ENCODE data around the gene FSIP1.

Gene FSIP1

DNA sequence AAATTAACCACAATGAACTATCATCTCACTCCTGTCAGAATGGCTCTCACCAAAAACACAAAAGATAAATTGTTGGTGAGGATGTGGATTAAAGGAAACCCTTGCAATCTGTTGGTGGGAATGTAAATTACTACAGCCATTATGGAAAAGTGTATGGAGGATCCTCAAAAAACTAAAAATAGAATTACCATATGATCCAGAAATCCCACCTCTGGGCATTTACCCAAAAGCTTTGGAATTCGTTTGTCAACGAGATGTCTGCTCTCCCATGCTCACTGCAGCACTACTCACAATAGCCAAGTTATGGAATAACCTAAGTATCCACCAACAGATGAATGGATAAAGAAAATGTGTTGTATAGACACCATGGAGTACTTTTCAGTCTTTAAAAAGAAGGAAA, 21.6 kb downstream of the FSIP1 start:
- FAIRE-seq (no peak), DNase-seq (ENCODE audit: low spot score) (no peak)

DNA sequence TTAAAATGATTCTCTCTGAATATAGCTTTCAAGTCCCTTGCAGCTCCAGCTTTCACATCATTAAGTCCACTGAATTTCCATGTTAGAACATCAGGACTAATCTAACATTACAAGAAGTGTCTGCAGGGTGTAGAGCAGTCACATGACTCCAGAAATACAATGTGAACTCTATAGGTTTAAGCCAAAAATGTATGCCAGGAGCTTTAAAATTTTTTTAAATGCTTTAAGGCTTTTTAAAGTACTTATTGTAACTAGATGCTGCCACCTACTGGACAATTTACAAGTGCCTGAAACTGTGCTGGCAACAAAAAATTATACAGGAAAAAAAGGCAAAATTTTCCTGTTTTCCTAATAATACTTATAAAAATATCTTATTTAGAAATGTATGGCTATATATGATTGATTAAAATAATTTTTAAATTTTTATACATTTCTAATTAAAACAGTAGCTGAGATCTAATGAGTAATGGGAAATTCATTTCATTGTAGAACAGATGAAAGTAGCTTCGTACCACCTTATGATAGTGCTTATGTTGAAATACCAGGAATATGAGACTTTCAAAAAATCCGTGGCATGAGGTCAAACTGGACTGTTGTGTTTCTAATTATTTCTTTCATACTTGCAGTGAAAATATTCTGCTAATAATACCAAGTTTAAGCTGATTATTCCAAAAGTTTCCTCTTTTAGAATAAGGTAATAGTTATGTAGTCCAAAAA, 25.7 kb downstream of the FSIP1 start:
- peak; percentile 80 for FAIRE-seq

DNA sequence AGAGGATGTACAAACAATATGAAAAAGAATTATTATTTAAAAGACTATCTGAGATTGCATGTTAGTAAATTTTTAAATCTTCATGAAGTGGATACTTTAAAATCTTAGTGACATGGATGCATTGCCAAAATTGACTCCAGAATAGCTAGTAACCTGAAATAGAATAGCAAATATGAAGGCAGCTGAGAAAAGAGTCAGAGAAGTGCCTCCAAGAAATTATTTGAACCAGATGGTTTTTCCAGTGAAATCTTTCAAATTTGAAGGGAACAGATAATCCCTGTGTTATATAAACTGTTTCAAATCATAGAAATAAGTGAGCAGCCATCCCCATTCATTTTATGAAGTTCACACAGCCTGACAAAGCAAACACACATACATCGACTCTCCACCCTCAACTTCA, 29.6 kb downstream of the FSIP1 start:
- no peak for DNase-seq (ENCODE audit: low spot score)
- no peak for FAIRE-seq

More for the DNA sequence above, 25.7 kb downstream of the FSIP1 start:
- DNase-seq (ENCODE audit: low spot score): peak; percentile 42

DNA sequence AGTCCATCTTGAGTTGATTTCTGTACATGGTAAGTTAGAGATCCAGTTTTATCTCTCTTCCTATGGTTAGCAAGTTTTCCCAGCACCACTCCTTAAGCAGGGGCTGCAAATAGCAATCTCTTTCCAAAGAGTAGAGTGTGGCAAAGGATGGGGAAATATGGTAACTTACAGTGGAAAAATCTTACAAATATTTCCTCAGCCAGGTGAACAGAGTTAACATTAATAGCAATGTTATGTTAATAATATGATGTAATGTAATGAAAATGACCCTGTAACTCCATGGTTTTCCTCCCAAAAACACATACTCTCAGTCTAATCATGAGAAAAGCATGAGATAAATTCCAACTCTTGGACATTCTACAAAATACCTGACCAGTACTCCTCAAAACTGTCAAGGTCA, 30.4 kb downstream of the FSIP1 start:
- no peak for DNase-seq (ENCODE audit: low spot score)
- FAIRE-seq: no peak

DNA sequence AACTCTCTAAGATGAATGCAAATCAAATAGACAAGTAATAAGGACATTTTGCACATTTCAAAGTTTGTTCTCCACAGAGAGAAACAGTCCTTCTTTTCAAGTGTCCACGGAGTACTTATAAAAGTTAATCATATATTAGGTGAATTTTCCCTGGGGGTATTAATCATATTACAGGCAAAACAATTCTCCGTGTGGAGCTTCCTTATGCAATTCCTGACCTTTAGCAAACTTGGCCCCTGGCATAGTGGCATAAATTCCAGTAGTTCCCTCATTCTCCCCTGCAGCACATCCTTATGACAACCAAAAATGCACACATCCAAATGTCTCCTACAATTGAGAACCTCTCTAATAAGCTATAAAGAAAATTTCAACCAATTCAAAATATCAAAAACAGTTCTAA, 34.4 kb downstream of the FSIP1 start:
- DNase-seq (ENCODE audit: low spot score) (peak; percentile 7), FAIRE-seq (peak; percentile 47)

DNA sequence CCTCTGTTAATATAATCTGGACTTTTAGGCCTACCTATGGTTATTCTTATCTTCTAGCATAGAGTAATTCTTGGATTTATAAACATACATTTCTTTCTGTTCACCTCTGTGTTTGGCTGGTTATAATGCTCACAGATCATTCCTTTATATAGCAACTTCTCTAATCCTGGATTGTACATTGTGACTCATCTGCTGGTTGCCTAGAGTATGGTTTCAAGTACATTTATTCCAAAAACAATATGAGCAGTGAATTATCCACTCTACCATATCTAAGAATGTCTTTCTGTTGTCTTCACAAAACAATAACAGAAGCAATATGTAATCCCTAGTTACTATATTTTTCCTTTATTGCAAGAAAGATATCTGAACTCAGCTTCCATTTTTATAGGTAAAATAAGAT, 35.3 kb downstream of the FSIP1 start:
- DNase-seq (ENCODE audit: low spot score) (peak; percentile 60), FAIRE-seq (peak; percentile 63)

DNA sequence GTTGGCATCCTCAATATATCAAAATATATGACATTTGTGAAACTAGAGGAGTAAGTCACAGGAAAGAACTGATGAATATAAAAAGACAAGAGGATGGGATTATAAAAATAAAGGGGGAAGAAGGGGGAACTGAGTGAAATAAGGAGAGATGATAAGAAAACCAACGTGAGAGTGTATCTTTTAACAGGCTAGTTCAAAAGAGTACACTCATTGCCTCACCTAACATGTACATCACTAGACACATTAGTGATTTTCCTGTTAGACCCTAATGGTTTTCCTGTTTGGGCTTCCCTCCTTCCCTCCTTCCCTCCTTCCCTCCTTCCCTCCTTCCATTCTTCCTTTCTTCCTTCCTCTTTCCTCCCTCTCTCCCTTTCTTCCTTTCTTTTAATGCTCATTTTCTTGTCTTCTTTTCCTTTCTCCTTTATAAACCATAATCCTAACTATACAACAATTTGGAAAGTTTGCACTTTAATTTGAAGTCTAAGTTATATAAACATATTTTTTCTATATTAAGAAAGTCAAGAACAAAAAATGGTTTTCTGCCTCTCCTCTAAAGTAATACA, 35.8 kb downstream of the FSIP1 start:
- no peak for FAIRE-seq
- DNase-seq (ENCODE audit: low spot score): no peak

DNA sequence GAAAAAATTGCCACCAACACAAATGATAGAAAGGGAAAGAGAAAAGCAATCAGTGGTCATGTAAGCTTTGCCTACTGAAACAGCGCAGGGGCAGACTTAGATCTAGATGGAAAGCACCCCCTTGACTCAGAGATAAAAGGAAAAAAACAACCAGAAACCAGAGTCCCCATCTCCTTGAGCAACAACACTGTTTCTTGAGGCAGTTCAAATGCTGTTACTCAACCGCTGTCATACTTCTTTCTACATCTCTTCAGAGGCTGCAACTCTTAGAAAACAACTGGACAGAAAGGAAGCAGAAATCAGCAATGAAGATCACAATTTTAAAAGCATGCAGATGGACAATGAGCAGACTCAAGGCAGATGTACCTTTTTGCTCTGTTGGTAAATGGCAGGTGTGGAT, 36.5 kb downstream of the FSIP1 start:
- FAIRE-seq (no peak), DNase-seq (ENCODE audit: low spot score) (no peak)

DNA sequence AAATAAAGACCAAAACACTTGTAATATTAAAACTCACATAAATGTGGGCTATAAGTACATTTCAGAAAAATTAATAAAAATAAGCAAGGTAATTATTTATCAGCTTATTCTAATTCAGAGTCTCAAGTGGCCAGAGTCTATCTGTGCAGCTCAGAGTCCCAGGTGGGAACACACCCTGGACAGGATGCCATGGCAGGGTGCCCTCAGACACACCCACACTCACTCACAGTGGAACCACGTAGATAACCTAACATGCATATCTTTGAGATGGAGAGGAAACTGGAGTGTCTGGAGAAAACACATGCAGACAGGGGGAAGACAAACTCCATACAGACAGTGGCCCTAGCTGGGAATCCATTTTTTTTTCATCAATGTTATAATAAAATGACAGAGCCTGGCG, 37.2 kb downstream of the FSIP1 start:
- FAIRE-seq (no peak), DNase-seq (ENCODE audit: low spot score) (no peak)

DNA sequence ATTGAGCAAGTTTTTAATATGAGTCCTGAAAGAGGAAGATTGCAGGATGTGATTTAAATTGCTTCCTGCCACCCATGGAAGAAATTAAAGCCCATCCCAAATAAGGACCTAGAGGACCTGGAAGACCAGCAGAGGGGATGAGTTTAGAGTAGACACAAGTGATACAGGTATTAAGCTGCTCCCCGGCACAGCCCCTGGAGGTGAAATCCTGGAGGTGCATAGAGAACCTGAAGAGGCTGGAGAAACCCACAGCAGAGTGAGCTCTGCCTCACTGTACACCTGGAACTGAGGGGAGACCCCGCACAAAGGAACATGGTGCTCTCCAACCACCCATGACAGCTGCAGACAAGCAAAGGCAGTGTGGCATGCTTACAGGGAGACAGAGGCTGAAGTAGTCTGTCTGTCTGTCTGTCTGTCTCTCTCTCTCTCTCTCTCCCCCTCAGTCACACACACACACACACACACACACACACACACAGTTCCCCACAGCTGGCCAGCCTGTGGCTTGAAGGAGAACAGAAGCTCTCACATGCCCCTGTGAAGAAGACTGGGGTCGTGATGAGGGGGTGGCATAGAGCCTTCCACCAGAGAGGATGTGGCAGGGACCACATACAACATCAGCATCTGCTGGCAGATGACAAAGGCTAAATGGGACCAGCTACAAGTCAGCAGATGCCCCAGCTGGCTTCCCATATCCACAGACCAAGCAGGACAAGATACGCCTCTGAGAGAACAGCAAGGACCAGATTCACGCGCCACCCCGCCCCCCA, 38.1 kb downstream of the FSIP1 start:
- no peak for FAIRE-seq
- no peak for DNase-seq (ENCODE audit: low spot score)

DNA sequence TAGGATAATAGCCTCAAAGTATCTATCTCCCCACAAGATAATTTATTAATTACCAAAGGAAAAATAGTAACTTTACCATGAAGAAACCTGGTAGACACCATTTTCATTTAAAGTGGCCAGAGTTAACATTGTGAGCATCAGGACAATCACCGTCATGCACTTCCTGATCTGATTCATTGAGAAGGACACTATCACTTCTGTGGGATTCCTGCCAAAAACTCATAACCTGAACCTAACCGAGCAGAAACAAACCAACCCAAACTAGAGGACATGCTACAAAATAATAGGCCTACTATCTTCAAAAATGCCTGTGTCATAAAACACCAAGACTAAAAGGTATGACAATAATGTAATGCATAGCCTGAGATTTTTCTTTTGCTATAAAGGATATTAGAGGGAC, 39.0 kb downstream of the FSIP1 start:
- FAIRE-seq: peak; percentile 55
- DNase-seq (ENCODE audit: low spot score): peak; percentile 59

DNA sequence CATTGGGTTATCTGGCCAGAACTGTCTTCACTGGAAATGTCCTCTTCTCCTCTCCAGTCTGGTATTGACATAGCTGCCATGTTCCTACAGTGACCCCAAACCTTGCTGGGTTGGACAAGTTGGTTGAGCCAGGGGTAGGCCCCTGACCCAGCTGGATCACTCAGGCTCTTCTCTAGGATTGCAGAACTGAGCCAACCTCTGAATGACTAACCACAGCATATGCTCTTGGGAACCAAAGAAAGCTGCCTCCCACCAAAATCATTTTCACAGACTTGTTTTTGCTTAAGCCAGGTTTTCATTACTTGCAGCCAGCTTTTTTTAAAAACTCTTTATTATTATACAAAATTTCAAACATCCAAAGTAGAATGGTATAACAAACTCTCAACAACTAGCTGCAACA, 41.4 kb downstream of the FSIP1 start:
- no peak for DNase-seq (ENCODE audit: low spot score)
- no peak for FAIRE-seq

DNA sequence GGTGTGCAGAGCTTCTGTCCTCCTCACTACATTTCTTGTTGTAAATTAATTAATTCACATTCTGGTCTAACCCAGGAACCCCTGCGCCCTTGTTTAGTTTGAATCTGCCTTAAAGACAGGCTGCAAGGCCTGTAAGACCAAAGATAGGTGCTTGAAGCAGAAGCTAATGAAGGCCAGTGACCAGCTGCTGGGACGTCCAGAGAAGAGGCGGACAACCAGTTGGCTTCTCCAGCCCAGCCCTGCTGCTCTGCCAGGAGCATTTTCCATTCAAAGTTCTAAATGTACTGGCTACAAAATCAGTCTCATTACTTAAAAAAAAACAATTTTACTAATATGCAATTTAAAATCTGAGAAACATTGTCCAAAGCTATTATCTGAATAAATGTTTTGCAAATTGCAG, 43.6 kb downstream of the FSIP1 start:
- FAIRE-seq: no peak
- no peak for DNase-seq (ENCODE audit: low spot score)

DNA sequence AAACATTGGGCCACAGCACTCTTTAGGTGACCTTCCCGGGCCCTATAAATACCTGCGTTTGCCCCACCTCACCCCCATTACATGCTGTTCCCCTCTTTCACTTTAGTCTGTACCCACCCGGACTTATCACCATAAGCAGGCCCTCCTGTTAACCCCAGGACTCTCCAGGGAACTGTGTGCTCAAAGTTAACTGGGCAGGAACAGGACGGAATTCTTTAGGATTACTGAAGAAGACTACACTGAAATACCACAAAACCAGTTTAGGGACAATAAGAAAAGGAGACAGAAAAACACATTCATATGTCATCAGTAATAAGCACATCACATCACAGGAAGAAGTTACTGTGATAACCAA, 45.5 kb downstream of the FSIP1 start:
- no peak for FAIRE-seq
- DNase-seq (ENCODE audit: low spot score): no peak

DNA sequence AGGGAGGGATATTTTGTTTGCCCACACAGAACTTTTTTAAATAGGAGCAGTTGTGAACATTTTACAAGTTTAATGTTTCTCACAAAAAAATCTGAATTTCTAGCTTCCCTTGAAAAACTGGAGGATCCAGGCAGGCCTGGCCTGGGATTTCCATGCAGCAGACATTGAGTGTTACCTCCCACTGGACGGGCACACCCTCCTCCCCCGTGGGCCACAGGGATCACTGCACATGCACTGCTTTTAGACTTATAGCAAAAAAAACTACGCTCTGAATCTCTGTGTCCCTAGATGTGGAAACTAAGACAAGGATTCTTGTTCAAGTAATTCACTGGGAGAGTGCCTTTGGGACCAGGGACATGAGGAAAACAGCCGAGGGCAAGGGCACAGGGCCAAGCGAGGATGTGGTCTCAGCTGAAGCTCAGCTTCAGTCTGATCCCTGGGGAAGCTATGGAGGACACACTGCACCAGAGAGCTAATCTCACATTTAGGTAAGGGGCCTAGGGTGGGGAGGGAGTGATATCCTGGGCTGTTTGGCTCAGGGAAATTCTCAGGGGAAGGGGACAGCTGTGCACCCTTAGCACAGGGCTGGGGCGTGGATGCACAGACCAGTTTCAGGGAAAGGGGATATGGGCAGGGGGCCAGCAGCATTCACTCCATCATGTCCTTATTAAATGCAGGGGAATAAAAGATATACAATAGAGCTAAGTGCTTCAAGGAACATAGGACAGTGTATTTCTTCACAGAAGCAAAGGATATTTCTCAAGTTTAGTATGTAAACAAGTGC, 46.0 kb downstream of the FSIP1 start:
- DNase-seq (ENCODE audit: low spot score): no peak
- FAIRE-seq: no peak

DNA sequence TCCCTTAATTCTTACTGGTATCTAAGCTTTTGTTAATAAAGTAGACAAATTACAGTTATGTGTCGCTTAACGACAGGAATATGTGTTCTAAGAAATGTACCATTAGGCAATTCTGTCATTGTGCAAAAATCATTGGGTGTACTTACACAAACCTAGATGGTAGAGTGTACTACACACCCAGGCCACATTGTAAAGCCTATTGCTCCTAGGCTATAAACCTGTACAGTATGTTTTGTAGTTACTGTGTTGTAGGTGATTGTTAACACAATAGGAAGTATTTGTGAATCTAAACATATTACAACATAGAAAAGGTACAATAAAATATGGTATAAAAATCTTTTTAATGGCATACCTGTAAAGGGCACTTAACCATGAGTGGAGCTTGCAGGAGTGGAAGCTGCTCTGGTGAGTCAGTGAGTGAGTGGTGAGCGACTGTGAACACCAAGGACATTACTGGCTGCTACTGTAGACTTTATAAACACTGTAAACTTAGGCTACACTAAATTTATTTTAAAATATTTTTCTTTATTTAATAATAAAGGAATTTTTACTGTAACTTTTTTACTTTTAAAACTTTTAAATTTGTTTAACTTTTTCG, 47.4 kb downstream of the FSIP1 start:
- FAIRE-seq: no peak
- no peak for DNase-seq (ENCODE audit: low spot score)

DNA sequence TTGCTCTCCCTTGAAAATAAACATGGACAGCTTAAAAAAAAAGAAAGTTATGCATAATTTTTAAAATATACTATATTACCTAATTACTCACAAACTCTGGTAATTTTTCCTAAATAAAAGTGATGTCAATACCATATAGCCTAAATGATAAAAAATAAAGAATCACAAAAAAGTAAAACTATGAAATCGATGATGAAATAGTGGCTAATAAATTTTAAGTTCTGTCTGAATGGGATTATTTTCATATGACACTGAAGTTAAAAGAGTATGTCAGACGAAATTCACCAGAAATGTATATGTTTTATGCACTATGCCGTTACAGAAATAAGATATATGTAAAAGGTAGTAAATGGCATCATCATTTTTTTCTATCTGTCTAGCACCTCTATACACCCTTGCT, 51.4 kb downstream of the FSIP1 start:
- FAIRE-seq (no peak), DNase-seq (ENCODE audit: low spot score) (no peak)

DNA sequence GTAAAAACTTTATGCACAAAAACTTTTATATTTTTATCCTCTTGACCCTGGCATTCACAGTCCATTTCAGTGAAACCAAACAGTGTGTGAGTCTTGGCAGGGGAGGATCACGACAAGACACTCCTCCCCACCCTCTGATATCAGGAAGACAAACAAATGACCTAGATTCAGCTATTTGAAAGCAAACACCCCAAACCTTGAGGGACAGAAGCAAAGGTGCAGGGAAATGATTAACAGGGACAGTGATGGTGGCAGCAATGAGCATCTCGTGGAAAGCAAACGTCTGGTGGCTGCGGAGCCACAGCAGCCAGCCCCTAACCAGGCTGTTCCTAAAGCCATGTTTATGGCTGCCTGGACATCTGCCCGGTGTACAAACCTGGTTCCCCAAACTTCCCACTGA, 52.1 kb downstream of the FSIP1 start:
- FAIRE-seq (no peak), DNase-seq (ENCODE audit: low spot score) (no peak)

DNA sequence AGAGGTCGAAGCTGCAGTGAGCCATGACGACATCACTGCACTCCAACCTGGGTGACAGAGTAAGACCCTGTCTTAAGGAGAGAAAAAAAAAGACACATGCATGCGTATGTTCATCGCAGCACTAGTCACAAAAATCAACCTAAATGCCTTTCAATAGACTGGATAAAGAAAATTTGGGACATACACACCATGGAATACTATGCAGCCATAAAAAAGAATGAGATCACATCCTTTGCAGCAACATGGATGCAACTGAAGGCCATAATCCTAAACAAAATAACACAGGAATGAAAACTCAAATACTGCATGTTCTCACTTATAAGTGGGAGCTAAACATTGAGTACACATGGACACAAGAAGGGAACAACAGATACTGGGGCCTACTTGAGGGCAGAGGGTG, 53.1 kb downstream of the FSIP1 start:
- FAIRE-seq: no peak
- no peak for DNase-seq (ENCODE audit: low spot score)

DNA sequence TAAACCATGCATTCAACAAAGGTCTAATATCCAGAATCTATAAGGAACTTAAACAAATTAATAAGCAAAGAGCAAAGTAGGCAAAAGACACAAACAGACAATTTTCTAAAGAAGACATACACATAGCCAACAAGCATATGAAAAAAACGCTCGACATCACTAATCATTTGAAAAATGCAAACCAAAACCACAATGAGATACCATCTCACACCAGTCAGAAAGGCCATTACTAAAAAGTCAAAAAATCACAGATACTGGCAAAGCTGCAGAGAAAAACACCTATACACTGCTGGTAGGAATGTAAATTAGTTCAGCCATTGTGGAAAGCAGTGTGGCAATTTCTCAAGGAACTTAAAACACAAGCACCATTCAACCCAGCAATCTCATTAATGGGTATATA, 53.8 kb downstream of the FSIP1 start:
- FAIRE-seq: no peak
- DNase-seq (ENCODE audit: low spot score): no peak

DNA sequence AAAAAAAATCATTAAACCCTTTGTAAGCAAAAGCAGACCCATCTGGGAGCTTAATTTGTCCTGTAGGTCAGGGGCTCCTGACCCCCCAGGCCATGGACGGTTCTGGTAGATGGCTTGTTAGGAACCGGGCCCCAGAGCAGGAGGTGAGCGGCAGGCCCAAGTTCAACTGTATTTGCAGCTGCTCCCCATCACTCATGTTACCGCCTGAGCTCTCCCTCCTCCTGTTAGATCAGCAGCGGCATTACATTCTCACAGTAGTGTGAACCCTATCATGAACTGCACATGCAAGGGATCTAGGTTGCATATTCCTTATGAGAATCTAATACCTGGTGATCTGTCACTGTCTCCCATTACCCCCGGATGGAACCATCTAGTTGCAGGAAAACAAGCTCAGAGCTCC, 60.7 kb downstream of the FSIP1 start:
- DNase-seq (ENCODE audit: low spot score) (no peak), FAIRE-seq (no peak)

All from RCC 7860 (cell line).